GM21529 (cell line): Measurements from ENCODE around the gene UBQLNL.

Experiments
- ATAC-seq: cut with Tn5 transposase; IDR thresholded peaks from one replicate; pipeline ENCODE4 v1.9.1; 2021; ENCODE audit not compliant: unreplicated experiment

Gene UBQLNL

GRCh38 chr11:5507933-5508305, 8.6 kb downstream of the UBQLNL start:
- no peak for ATAC-seq

DNA sequence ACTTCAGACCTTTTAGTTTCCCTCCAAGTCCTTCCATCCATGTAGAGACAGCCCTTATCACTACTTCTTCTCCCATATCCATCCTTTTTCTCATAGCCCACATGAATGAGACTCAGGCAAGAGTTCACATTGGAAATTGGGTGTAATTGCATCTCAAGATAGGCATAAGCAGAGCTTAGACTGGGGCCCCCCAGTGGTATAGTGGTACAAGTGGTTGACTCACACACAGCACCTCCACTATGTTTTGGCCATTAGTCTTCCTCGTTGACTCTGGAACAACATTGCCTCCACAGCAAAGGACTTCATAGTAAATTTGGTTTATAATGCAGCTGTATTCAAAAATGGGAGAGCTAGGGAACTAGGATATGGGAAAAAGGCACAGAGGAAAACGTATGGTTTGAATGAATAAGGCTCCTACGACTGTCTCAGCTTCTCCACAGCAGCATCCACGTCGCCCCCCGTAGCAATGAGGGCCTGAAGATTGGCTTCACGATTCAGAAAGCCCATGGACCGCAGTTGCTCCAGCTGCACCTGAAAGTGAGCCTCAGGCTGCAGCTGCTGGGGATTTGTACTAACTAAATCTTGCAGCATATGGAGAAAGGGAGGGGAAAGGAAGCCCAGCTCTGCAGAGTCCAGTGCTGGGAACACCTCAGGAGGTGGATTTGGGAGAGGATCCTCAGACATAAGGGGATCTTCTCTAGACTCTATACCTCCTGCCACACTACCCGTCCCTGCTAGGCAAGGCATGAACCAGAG, 9.1 kb downstream of the UBQLNL start:
- no peak for ATAC-seq

DNA sequence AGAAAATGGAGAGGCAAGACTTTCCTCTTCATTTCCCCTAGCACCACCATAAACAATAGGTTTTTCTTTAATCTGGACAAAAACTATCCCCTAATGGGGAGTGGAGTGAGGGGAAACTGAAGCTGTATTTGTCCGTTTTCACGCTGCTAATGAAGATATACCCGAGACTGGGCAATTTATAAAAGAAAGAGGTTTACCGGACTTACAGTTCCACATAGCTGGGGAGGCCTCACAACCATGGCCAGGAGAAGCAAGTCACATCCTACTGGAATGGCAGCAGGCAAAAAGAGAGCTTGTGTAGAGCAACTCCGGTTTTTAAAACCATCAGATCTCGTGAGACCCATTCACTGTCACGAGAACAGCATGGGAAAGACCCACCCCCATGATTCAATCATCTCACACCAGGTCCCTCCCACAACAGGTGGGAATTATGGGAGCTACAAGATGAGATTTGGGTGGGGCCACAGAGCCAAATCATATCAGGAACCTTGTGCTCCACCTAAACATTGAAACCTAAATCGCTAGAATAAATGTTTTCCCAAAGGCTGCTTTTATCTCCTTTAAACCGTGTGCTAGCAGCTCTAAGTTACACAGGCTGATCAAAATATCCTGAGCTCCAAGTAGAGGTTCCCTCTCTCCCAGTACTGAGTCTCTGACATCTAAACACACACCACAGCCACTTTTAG, 11.0 kb downstream of the UBQLNL start:
- ATAC-seq: no peak

DNA sequence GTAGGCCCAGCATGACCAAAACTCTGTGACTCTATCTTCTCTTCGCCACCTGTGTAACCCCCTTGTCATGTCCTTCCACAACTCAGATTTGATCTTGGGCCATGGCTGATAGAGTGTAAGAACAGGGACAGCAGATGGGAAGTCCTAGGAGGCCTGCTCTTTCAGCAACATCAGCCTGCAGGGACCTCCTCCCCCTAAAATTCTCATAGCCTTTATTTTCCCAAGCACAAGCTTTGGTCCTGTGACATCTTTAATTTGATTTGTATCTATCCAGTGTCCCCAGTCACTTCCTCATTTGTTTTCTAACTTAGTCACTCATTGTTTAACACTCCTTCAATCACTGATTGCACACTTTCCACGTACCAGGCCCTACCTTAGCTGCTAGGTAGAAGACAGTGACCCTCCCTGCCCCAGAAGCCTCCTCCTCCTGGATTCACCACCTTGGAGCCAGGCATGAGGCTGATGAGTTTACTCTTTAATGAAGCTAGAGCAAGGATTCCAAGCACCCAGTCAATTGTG, 12.0 kb downstream of the UBQLNL start:
- no peak for ATAC-seq

GRCh38 chr11:5500393-5500801, 16.1 kb downstream of the UBQLNL start:
- ATAC-seq: no peak

DNA sequence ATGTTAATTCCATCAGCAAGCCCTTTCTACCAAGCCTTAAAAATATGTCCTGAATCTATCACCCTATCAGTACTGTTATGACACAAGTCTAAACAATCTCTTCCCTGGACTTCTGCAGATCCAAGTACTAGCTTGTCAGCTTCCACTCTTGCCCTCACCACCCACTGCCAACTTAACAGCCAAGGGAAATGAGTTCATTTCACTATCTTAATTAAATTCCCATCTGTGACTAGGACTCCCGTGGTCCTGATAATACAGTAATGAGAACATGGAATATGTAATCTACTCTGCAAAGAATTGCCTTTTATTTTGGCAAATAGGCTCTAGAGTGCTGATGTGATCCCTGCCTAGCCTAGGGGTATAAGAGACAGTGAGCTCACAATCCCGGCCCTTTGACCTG, 16.8 kb downstream of the UBQLNL start:
- ATAC-seq: no peak

- ATAC-seq: no peak
Measured at GRCh38 chr11:5489576-5490357, 26.7 kb downstream of the UBQLNL start.

DNA sequence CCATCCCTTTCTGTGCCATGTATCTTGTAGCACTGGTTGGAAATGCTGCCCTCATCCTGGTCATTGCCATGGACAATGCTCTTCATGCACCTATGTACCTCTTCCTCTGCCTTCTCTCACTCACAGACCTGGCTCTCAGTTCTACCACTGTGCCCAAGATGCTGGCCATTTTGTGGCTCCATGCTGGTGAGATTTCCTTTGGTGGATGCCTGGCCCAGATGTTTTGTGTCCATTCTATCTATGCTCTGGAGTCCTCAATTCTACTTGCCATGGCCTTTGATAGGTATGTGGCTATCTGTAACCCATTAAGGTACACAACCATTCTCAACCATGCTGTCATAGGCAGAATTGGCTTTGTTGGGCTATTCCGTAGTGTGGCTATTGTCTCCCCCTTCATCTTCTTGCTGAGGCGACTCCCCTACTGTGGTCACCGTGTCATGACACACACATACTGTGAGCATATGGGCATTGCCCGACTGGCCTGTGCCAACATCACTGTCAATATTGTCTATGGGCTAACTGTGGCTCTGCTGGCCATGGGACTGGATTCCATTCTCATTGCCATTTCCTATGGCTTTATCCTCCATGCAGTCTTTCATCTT, 27.6 kb downstream of the UBQLNL start:
- no peak for ATAC-seq

DNA sequence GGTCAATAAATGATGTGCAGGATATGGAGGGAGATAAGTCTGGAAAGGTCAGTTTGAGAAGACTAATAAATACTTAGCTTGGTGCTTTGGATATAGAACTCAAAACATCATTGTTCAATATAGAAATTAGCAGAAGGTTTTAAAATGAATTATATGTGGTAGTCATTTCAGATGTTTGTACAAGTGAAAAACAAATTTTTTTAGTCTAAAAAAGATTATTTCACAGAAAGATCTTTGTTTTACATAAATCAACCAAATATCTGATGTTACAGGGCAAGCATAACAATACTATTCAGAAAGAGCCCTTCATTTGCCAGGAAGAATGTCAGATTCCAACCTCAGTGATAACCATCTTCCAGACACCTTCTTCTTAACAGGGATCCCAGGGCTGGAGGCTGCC, 28.1 kb downstream of the UBQLNL start, which contains the start of gene OR52D1:
Gene OR52D1 (plus strand): TSS at position 301 of the 400 bp plus-strand sequence. CDS start 22 bp downstream, at position 323.
- no peak for ATAC-seq

GRCh38 chr11:5486421-5486820, 30.1 kb downstream of the UBQLNL start:
- no peak for ATAC-seq

- no peak for ATAC-seq
Measured at GRCh38 chr11:5486003-5486402, 30.5 kb downstream of the UBQLNL start.

DNA sequence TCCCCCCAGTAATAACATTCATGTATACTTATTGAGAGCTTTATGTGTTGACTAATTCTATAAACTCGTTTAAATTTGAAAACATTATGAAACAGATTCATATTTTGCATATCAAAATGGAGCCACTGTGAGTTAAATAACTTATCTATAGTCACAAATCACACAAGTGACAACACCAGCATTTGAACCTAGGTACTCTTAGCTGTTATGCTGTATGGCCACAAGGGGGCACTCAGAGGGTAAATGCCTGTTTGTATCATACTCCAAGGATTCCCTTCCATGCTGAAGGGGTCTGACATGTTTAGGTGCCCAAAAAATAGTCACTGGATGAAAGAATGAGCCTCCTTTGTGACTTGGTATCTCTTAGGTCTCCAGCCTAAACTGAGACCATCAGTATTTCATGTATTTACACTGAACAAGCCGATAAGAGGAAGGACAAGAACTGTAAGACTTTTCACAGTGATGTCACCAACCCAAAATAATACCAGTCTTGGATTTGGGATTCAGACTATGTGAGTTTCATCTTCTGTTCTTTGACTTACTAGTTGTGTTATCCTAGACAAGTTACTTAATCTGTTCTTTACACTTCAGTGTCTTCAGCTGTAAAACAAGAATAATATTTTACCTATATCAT, 40.2 kb downstream of the UBQLNL start:
- peak; percentile 79 for ATAC-seq

DNA sequence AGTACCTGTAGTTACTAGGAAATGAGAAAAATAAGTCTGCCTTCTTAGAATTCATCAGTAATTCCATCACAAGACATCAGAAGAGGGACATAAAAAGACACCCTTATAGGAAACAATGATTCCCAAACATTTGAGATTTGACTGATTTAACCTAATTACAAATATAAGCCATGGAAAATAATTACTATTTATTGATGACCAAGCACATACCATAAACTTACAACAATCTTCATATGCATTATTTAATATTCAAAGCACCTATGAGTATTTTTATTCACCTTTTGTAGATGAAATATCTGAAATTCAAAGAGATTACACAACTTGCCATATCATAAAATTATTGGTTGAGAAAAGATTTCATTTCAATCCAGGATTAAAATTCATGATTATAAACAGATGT, 42.6 kb downstream of the UBQLNL start:
- ATAC-seq: no peak

DNA sequence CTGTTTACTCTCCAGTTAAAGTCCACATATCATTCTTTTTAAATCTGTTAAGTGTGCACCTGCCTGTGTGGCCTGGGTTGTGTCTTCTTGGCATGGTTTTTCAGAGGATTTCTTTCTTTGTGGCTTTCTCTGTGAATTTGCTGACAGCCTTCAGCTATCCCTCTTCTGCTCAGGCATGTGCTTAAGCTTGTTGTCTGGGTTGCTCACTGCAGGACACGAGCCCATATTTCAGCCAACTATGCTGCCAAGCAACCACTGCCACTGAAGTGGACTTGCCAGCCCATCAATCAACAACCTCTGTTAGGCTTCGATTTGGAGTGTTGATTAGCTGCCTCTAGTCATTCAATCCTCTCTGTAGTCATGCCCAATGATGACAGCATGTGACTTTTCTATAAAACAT, 49.0 kb downstream of the UBQLNL start:
- ATAC-seq: no peak
